Neural crest cell (in vitro differentiated cells): Measurements from ENCODE around the gene GALNT6. TPM values are rescaled to one million over a fixed set of nuclear protein-coding genes. Genes with fewer than 3 reads are reported as not detected.
A peak's percentile ranks its signal among the peaks of the same experiment; 100 is the strongest.

Experiments
- DNase-seq: peaks from one replicate; pipeline ENCODE4 v3.0.0; 2021; ENCODE audit warnings: low read depth, mixed read lengths, low spot score
- H3K27ac Mint-ChIP-seq: one replicate; pipeline ENCODE4 v1.8.0; 2021; ENCODE audit warnings: mild to moderate bottlenecking, mixed read lengths; ENCODE audit not compliant: unreplicated experiment
- H3K27me3 Mint-ChIP-seq: 2 replicates; pipeline ENCODE4 v1.8.0; 2021; ENCODE audit warnings: low read depth, mild to moderate bottlenecking, mixed read lengths
- H3K36me3 Mint-ChIP-seq: 2 replicates; pipeline ENCODE4 v1.8.0; 2021; ENCODE audit warnings: low read depth, mild to moderate bottlenecking, mixed read lengths
- H3K4me1 Mint-ChIP-seq: 2 replicates; pipeline ENCODE4 v1.8.0; 2021; ENCODE audit warnings: mixed read lengths
- H3K4me3 Mint-ChIP-seq: one replicate; pipeline ENCODE4 v1.8.0; 2021; ENCODE audit warnings: mild to moderate bottlenecking, mixed read lengths
- H3K9me3 Mint-ChIP-seq: 2 replicates; pipeline ENCODE4 v1.8.0; 2021; ENCODE audit warnings: mixed read lengths
- CTCF ChIP-seq: fragments of 200-600 bp; sonication (generic); conservative IDR thresholded peaks from 2 replicates; pipeline ENCODE4 v1.5.0; 2021; ENCODE audit warnings: antibody characterized with exemption, mild to moderate bottlenecking
- total RNA-seq: library from RNA; stranded (reverse); gene quantifications from 2 replicates; pipeline ENCODE4 v1.2.1, GENCODE V29; 2021

GALNT6 gene
- total RNA-seq, 1 donor from 2014 or later: 0.09 TPM

- H3K27ac Mint-ChIP-seq: no peak overlapping the region
- H3K9me3 Mint-ChIP-seq: no peaks in the 10 kb centered on the region
- H3K4me3 Mint-ChIP-seq: no peak overlapping the region
- peaks cover 10% of the 10 kb centered on the region for H3K4me1 Mint-ChIP-seq
- no peaks in the 10 kb centered on the region for H3K27me3 Mint-ChIP-seq
- no peaks in the 10 kb centered on the region for H3K36me3 Mint-ChIP-seq
- TF ChIP-seq CTCF: no peak
- DNase-seq: no peak
Observed at GRCh38 chr12:51374856-51375255, 16.4 kb downstream of the GALNT6 start.

- Mint-ChIP-seq H3K4me1 (peaks cover 15% of the 10 kb centered on the region), H3K36me3 (no peaks in the 10 kb centered on the region), H3K4me3 (no peak overlapping the region), H3K27ac (no peak overlapping the region), H3K9me3 (no peaks in the 10 kb centered on the region), H3K27me3 (no peaks in the 10 kb centered on the region)
- no peak for TF ChIP-seq CTCF
- DNase-seq: no peak
Observed at GRCh38 chr12:51374361-51374760, 16.8 kb downstream of the GALNT6 start.

- no peak for TF ChIP-seq CTCF
- no peak for DNase-seq
- Mint-ChIP-seq H3K27ac (no peak overlapping the region), H3K4me3 (no peak overlapping the region), H3K4me1 (peaks cover 15% of the 10 kb centered on the region), H3K36me3 (no peaks in the 10 kb centered on the region), H3K27me3 (no peaks in the 10 kb centered on the region), H3K9me3 (no peaks in the 10 kb centered on the region)
Observed at GRCh38 chr12:51373187-51373586, 18.0 kb downstream of the GALNT6 start.

GRCh38 chr12:51372021-51372420 is 19.2 kb downstream of the GALNT6 start:
- no peak overlapping the region for H3K4me3 Mint-ChIP-seq
- peaks cover 15% of the 10 kb centered on the region for H3K4me1 Mint-ChIP-seq
- H3K27ac Mint-ChIP-seq: no peak overlapping the region
- DNase-seq: no peak
- H3K9me3 Mint-ChIP-seq: no peaks in the 10 kb centered on the region
- TF ChIP-seq CTCF: no peak
- no peaks in the 10 kb centered on the region for H3K27me3 Mint-ChIP-seq
- no peaks in the 10 kb centered on the region for H3K36me3 Mint-ChIP-seq

GRCh38 chr12:51371295-51371953 is 19.8 kb downstream of the GALNT6 start:
- peak overlapping the region; percentile 57 for H3K27ac Mint-ChIP-seq
- H3K9me3 Mint-ChIP-seq: no peaks in the 10 kb centered on the region
- DNase-seq: no peak
- no peak overlapping the region for H3K4me3 Mint-ChIP-seq
- peaks cover 15% of the 10 kb centered on the region for H3K4me1 Mint-ChIP-seq
- no peak for TF ChIP-seq CTCF
- H3K36me3 Mint-ChIP-seq: no peaks in the 10 kb centered on the region
- no peaks in the 10 kb centered on the region for H3K27me3 Mint-ChIP-seq
